Suprapubic skin (tissue), 4 donors: ENCODE results near the gene ST3GAL6. TPM values are rescaled to one million over a fixed set of nuclear protein-coding genes. Genes with fewer than 3 reads are reported as not detected.
A peak's percentile ranks its signal among the peaks of the same experiment; 100 is the strongest.

Experiments used
- DNase-seq, 2 donors: peaks; one replicate each; pipeline ENCODE4 v3.0.0-alpha.2; 2019; ENCODE audit warnings: low spot score in 2 of 2
- H3K27ac ChIP-seq: fragments of 200-600 bp; sonication (generic); one replicate; pipeline ENCODE4 v1.5.1; 2019
- H3K27me3 ChIP-seq: fragments of 200-600 bp; sonication (generic); one replicate; pipeline ENCODE4 v1.5.1; 2019
- H3K36me3 ChIP-seq: fragments of 200-600 bp; sonication (generic); one replicate; pipeline ENCODE4 v1.5.1; 2019
- H3K4me1 ChIP-seq: fragments of 200-600 bp; sonication (generic); one replicate; pipeline ENCODE4 v1.5.1; 2019
- H3K4me3 ChIP-seq: fragments of 200-600 bp; sonication (generic); one replicate; pipeline ENCODE4 v1.5.1; 2019; ENCODE audit warnings: mild to moderate bottlenecking
- H3K9me3 ChIP-seq: fragments of 200-600 bp; sonication (generic); one replicate; pipeline ENCODE4 v1.5.1; 2019
- EP300 ChIP-seq: sonication (generic); formaldehyde crosslinking; IDR thresholded peaks from one replicate; pipeline ENCODE4 v1.6.1; 2017; ENCODE audit warnings: antibody characterized with exemption
- POLR2A ChIP-seq, 2 donors: fragments of 450-650 bp; IDR thresholded peaks; one replicate each; pipeline ENCODE4 v1.6.1; 2017; ENCODE audit warnings: antibody characterized with exemption in 2 of 2, mild to moderate bottlenecking in 2 of 2, moderate library complexity in 2 of 2
- POLR2AphosphoS5 ChIP-seq, 3 donors: sonication (generic); formaldehyde crosslinking; IDR thresholded peaks; one replicate each; pipeline ENCODE4 v1.6.1; 2017; ENCODE audit warnings: antibody characterized with exemption in 3 of 3
- WGBS: methylation state at CpG from one replicate; pipeline ENCODE4 v1.1.5; 2018; 5-methylcytosine and 5-hydroxymethylcytosine counted together
- total RNA-seq, 4 donors: library from RNA; depleted of rRNA; stranded (reverse); fragments of >200 nt; gene quantifications; one replicate each; pipeline ENCODE4 v1.1.0, GENCODE V29; 2016
- TF ChIP-seq, protein P1 (sequence below), 2 donors: fragments of 200-600 bp in 1 of 2; fragments of 450-650 bp in 1 of 2; sonication (generic) in 1 of 2; IDR thresholded peaks; one replicate each; pipeline ENCODE4 v1.5.1; 2016 to 2019; ENCODE audit warnings: antibody characterized with exemption in 2 of 2, mild to moderate bottlenecking in 1 of 2, moderate library complexity in 1 of 2

ST3GAL6 gene
- total RNA-seq, 4 donors from 2014 or later = 13.1 to 48.0 (median 20.6) TPM

DNA sequence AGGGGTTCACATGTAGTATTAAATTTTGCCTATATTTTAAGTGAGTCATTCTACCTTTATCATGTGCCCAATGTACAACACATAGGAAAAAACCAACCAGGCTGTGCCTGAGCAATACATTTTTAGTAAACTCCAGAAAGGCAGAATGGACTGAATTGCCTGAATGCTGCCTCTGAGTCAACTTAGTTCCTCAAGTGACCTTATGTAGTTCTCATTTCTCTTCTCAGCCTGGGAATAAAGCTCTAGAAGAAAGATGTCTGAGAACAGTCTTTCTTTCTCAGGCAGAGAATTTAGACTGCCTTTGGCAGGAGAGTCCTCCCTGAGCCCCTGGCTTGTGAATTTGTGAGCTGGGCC, 13.0 kb downstream of the ST3GAL6 start:
- no peak overlapping the region for H3K27ac ChIP-seq
- no peaks in the 10 kb centered on the region for H3K27me3 ChIP-seq
- H3K9me3 ChIP-seq = no peaks in the 10 kb centered on the region
- H3K4me3 ChIP-seq = no peak overlapping the region
- H3K36me3 ChIP-seq = no peaks in the 10 kb centered on the region
- peaks cover 24% of the 10 kb centered on the region for H3K4me1 ChIP-seq
- DNase-seq = no peak
- TF ChIP-seq EP300 = no peak
- no peak for TF ChIP-seq POLR2AphosphoS5 (IDR thresholded peaks at IDR 0.05)
- TF ChIP-seq, protein P1, sequence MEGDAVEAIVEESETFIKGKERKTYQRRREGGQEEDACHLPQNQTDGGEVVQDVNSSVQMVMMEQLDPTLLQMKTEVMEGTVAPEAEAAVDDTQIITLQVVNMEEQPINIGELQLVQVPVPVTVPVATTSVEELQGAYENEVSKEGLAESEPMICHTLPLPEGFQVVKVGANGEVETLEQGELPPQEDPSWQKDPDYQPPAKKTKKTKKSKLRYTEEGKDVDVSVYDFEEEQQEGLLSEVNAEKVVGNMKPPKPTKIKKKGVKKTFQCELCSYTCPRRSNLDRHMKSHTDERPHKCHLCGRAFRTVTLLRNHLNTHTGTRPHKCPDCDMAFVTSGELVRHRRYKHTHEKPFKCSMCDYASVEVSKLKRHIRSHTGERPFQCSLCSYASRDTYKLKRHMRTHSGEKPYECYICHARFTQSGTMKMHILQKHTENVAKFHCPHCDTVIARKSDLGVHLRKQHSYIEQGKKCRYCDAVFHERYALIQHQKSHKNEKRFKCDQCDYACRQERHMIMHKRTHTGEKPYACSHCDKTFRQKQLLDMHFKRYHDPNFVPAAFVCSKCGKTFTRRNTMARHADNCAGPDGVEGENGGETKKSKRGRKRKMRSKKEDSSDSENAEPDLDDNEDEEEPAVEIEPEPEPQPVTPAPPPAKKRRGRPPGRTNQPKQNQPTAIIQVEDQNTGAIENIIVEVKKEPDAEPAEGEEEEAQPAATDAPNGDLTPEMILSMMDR (IDR thresholded peaks at IDR 0.05) = no peak
- TF ChIP-seq POLR2A (IDR thresholded peaks at IDR 0.05) = no peak

DNA sequence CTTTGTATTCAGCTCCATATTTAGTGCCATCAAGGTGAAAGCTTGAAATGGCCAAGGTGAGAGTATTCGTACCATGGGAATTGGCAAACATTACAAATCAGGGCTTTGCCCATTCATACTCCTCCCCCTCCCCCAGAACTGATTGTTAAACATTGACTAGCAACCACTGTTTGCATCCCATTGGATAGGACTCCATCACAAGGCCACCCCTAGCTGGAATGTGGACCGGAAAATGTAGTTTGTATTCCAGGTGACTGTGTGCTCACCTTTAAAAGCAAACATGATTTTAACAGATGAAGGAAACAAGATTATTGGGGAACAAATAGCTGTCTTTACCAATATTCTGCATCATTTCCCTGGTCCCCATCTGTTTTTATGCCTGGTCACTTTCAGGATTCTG, 14.1 kb downstream of the ST3GAL6 start:
- no peak for DNase-seq
- Histone ChIP-seq H3K4me3 (no peak overlapping the region), H3K27ac (peak overlapping the region; percentile 4), H3K36me3 (no peaks in the 10 kb centered on the region), H3K27me3 (no peaks in the 10 kb centered on the region), H3K4me1 (peaks cover 24% of the 10 kb centered on the region), H3K9me3 (no peaks in the 10 kb centered on the region)
- WGBS = 79% methylated on average over 2 of the region's 2 CpGs
- TF ChIP-seq EP300 (no peak), POLR2A (IDR thresholded peaks at IDR 0.05) (no peak), POLR2AphosphoS5 (IDR thresholded peaks at IDR 0.05) (no peak)
- TF ChIP-seq, protein P1 (IDR thresholded peaks at IDR 0.05) = no peak

DNA sequence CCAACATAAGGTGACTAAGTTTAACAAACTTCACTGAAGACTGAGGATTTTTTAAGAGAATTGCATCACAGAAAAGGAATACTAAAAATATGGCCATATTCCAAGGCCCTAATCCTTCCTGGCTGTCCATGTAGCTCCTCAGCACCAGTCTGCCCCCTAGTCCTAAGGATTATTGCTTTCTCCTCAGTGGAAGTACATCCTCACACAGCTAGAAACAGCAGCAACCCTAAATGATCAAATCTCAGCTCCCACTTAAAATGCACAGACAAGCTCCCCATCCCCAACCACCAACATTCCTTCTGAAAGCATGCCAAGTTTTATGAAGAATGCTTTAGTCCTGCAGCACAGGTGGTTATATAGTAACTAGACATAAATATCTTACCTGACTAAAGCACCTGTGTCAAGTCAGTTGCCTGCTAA, 14.7 kb downstream of the ST3GAL6 start:
- TF ChIP-seq EP300 (no peak), POLR2AphosphoS5 (IDR thresholded peaks at IDR 0.05) (no peak), POLR2A (IDR thresholded peaks at IDR 0.05) (no peak)
- TF ChIP-seq, protein P1 (IDR thresholded peaks at IDR 0.05) = no peak
- DNase-seq = no peak
- peak overlapping the region; percentile 75 for H3K27ac ChIP-seq
- peaks cover 24% of the 10 kb centered on the region for H3K4me1 ChIP-seq
- H3K9me3 ChIP-seq = no peaks in the 10 kb centered on the region
- no peaks in the 10 kb centered on the region for H3K27me3 ChIP-seq
- no peak overlapping the region for H3K4me3 ChIP-seq
- no peaks in the 10 kb centered on the region for H3K36me3 ChIP-seq

DNA sequence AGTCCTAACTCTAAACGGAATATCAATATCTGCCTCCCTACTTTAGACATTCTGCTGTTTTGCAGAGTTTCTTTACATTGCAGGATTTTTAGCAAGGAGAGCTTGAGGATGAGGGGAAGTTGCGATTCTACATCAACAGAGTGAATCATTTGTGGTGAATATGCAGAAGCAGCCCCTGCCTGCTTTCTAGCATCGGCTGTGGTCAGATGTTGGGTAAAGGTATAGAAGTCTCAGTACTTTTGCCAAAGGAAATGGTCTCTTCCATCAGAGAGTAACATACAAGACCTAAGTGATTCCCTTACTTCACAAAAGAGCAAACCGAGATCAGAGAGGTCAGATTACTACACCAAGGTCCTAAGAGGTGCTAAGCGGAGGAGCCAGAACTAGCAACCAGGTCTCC, 15.2 kb downstream of the ST3GAL6 start:
- Histone ChIP-seq H3K27me3 (no peaks in the 10 kb centered on the region), H3K4me1 (peaks cover 25% of the 10 kb centered on the region), H3K9me3 (no peaks in the 10 kb centered on the region), H3K27ac (peak overlapping the region; percentile 75), H3K36me3 (no peaks in the 10 kb centered on the region), H3K4me3 (no peak overlapping the region)
- TF ChIP-seq, protein P1 (IDR thresholded peaks at IDR 0.05) = no peak
- 78% methylated on average over 5 of the region's 5 CpGs for WGBS
- DNase-seq = no peak

DNA sequence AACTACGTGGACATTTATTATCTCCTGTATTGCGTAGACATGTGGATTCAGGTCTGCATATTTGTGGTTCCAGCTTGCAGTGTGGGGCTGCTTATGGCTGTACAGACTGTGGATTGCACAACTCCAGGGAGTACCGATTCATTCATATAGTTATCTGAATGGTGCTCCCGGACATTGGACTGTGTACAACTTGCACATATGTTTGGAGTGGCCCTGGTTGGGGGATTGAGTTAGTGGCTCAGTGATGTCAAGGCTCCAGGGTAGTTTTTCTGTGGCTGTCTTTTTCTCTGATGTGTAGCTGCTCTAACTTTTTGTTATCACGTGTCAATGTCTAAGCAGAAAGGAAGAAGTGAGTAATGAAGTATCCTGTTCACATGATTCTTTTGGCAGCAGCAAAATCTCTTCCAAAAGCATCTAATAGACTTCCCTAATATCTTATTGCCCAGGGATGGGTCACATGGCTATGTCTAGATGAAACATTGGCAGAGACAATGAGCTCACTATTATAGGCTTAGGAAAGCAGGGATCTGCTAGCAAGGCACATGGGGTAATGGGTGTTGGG, 15.8 kb downstream of the ST3GAL6 start:
- no peaks in the 10 kb centered on the region for H3K9me3 ChIP-seq
- no peak for DNase-seq
- H3K36me3 ChIP-seq = no peaks in the 10 kb centered on the region
- H3K4me1 ChIP-seq = peaks cover 30% of the 10 kb centered on the region
- H3K4me3 ChIP-seq = no peak overlapping the region
- no peaks in the 10 kb centered on the region for H3K27me3 ChIP-seq
- TF ChIP-seq EP300 = no peak
- TF ChIP-seq POLR2AphosphoS5 (IDR thresholded peaks at IDR 0.05) = no peak
- no peak for TF ChIP-seq POLR2A (IDR thresholded peaks at IDR 0.05)
- TF ChIP-seq, protein P1 (IDR thresholded peaks at IDR 0.05) = no peak
- WGBS = 27% methylated on average over 5 of the region's 5 CpGs
- peak overlapping the region; percentile 75 for H3K27ac ChIP-seq
